GM13976 (cell line): ENCODE measurements around the gene RITA1.

Experiments
- DNase-seq: peaks from one replicate; pipeline ENCODE4 v3.0.0; 2012; ENCODE audit warnings: low spot score
- CTCF ChIP-seq: IDR thresholded peaks from 2 replicates; pipeline ENCODE4 v1.5.1; 2012; ENCODE audit warnings: borderline replicate concordance, mild to moderate bottlenecking; ENCODE audit not compliant: insufficient read depth; ENCODE audit errors: extremely low read depth, missing control alignments, control extremely low read depth
- in situ Hi-C: fragments of 300-500 bp; cut with MboI; formaldehyde crosslinking; loops from one replicate; pipeline ENCODE4 v1.12.0; 2022; ENCODE audit warnings: low sequenced_read_pairs, mixed read lengths, inconsistent platforms; ENCODE audit not compliant: unreplicated experiment

Gene RITA1

GRCh38 chr12:113191227-113191626 lies 5.7 kb downstream of the RITA1 start:
- in situ Hi-C loops: loop anchor here (10.0 to 25.0 kb wide), 2 partner anchors 234 to 721 kb away; partner anchors contain the start of gene SDSL
- DNase-seq: no peak
- TF ChIP-seq CTCF: no peak

GRCh38 chr12:113194971-113195391 lies 9.5 kb downstream of the RITA1 start:
- in situ Hi-C loops: loop anchor here (10.0 to 25.0 kb wide), 2 partner anchors 230 to 717 kb away; partner anchors contain the start of gene SDSL
- no peak for TF ChIP-seq CTCF
- no peak for DNase-seq

- peak; percentile 11 for DNase-seq
- in situ Hi-C loops: loop anchor here (10.0 to 25.0 kb wide), 2 partner anchors 229 to 717 kb away; partner anchors contain the start of gene SDSL
- no peak for TF ChIP-seq CTCF
Measured at GRCh38 chr12:113195598-113195997, 10.1 kb downstream of the RITA1 start.

GRCh38 chr12:113196582-113196981 lies 11.1 kb downstream of the RITA1 start:
- peak; percentile 11 for DNase-seq
- TF ChIP-seq CTCF: no peak
- in situ Hi-C loops: loop anchor here (10.0 to 25.0 kb wide), 2 partner anchors 228 to 716 kb away; partner anchors contain the start of gene SDSL

- peak; percentile 90 for DNase-seq
- in situ Hi-C loops: loop anchor here (10.0 to 25.0 kb wide), 2 partner anchors 228 to 715 kb away; partner anchors contain the start of gene SDSL
- TF ChIP-seq CTCF: peak; percentile 61
Measured at GRCh38 chr12:113196990-113197389, 11.5 kb downstream of the RITA1 start.

- in situ Hi-C loops: loop anchor here (10.0 to 25.0 kb wide), 2 partner anchors 227 to 715 kb away; partner anchors contain the start of gene SDSL
- peak; percentile 15 for DNase-seq
- TF ChIP-seq CTCF: no peak
Measured at GRCh38 chr12:113197518-113198077, 12.1 kb downstream of the RITA1 start.
